SH-SY5Y (cell line): Measurements from ENCODE around the gene EZH1.
A peak's percentile ranks its signal among the peaks of the same experiment; 100 is the strongest.

Experiments
- GATA2 ChIP-seq: IDR thresholded peaks from 2 replicates; pipeline ENCODE4 v1.6.1; 2011; ENCODE audit warnings: mild to moderate bottlenecking, low read depth, low read length
- GATA3 ChIP-seq: IDR thresholded peaks from 2 replicates; pipeline ENCODE4 v1.6.1; 2011; ENCODE audit warnings: low read depth, mild to moderate bottlenecking, low read length, moderate library complexity

The EZH1 gene

GRCh38 chr17:42659079-42659931 is 85.5 kb downstream of the EZH1 start, which contains the start of gene TUBG2:
TUBG2 (plus strand) TSS chr17:42659284; CDS start chr17:42659504, 220 bp downstream.
- no peak for TF ChIP-seq GATA2
- no peak for TF ChIP-seq GATA3

GRCh38 chr17:42657824-42658588 is 86.8 kb downstream of the EZH1 start:
- TF ChIP-seq GATA3, result no peak
- no peak for TF ChIP-seq GATA2

GRCh38 chr17:42655528-42655927 is 89.3 kb downstream of the EZH1 start:
- TF ChIP-seq GATA3, result no peak
- TF ChIP-seq GATA2, result no peak

GRCh38 chr17:42653179-42654124 is 91.4 kb downstream of the EZH1 start:
- TF ChIP-seq GATA3, result peak; percentile 96
- TF ChIP-seq GATA2, result peak; percentile 97

DNA sequence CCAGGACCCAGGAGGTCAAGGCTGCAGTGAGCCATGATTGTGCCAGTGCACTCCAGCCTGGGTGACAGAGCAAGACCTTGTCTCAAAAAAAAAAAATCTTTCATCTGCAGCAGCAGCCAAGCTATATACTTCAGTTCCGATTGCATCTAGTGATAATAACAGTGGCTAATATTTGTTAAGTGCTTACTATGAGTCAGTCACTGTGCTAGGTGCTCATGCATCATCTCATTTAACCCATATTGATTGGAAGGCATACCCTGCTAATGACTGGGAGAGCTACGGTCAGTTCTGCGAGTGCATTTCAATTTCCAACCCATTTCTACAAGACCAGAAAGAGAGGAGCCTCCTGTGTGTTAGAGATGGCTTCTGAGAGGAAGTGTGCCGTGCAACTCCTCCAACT is 93.4 kb downstream of the EZH1 start:
- TF ChIP-seq GATA2 (no peak), GATA3 (no peak)
